Activated gamma-delta T cell (primary cell): Measurements from ENCODE around the gene CYP1A2.
A peak's percentile ranks its signal among the peaks of the same experiment; 100 is the strongest.

Source experiments
- DNase-seq: peaks from one replicate; lab custom pipeline; 2025; lab: John Stamatoyannopoulos, UW

CYP1A2 gene

DNA sequence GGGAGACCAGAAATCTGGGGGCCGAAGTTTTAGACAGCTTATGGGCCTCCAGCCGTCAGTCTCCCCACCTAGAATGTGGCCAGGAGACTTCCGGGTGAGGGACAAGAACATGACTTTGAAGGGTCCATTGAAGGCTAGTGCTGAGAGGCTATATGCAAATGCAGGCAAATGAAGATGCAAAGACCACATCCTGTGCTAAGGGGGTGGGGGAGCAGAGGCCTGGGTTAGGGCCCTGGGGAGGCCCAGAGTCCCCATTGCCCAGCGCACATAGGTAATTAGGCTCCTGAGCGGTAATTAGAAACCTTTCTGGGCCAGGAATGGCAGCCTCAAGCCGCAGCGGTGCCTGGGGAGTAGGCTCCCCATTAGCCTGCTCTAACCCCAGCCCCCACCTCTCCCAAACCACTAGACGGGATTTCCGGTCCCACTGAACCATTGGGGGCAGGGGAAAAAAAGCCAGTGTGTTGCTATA lies 40.1 kb downstream of the CYP1A2 start:
- no peak for DNase-seq

DNA sequence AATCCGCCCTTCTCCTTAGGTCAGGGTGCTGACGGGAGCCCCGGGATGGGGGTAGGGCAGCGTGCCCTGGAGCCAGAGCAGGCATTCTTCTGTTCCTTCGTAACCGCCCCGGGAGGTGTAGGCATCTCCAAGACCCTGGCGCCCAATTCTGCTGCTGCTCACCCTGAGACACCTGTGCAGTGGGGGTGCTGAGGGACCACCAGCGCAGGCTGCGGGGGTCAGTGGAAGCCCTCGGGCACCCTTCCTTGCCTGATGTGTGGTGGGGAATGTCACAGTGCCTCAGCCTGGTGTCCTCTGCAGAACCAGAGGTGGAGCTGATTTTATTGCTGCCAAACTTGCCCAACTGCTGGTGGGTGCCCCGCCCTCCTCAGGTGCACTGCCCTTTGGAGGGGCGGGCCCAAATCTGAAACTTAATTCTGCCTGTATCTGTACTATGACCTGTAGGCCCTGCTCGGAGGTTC lies 40.6 kb downstream of the CYP1A2 start:
- DNase-seq = no peak

DNA sequence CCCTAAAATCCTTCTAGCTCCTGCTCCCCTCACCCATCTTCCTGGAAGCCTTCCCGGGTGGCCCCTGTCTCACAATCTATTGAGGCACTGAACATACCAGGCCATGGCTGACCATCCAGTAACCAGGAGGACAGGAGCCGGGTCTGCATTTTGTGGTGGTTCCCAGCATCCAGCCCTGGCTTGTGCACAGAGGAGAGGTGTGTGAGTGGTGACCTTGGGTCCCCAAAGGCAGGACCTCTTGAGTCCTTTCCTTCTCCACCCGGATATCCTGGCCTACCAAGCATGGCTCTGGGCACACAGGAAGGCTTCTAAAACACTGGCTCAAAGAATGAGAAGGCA lies 41.1 kb downstream of the CYP1A2 start:
- no peak for DNase-seq

DNA sequence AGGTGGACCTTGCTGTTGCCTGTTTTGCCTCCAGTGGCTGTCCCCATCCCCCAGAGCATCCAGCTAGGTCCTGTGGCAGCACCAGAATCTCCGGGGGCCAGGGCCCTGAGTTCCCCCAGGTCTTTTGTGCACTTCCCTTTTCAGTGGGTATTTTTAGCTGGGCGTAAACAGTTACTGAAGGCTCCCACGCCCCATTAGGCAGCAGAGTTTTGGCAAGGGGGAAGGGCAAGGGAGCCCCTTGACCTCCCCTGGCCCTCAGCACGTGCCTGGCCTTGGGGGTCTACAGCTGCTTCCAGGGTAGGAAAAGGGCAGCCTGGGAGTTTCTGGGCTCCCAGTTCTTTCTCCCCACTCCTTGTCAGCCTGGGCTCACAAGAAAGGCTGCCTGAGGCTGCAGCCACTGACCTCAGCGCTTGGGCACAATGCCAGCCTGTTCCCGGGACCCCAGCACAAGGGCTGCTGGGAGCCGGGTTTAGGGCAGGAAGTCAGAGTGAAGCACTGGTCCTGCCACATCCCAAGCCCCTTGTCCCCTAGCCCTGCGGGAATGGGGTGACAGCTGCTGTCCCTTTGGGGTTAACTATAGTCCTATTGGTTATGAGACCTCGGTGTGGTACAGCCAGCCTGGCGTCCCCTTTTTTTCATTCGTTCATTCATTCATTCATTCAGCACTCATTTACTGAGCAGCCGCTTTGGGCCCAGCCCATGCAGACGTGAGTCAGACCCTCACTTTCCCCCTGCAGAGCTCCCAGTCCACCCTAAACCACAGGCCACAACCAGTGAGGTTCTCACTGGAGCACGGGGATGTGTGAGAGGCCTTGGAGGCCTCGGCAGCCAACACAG lies 41.7 kb downstream of the CYP1A2 start:
- no peak for DNase-seq

DNA sequence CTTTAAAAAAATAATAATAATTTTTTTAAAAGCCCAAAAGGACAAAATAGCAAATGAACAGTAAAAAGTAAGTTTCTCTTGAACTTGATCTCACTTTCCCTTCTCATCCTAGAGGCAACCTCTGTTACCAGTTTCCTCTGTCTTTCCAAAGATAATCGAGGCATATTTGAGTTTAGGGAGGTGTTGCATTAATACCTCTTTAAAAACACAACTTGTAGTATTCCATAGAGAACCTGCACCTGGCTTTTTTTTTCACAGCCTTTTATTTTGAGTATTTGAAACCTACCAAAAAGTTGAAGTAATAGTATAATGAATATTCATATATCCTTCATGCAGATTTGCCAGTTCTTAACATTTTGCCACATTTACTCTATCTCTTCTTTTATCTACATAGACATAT lies 42.4 kb downstream of the CYP1A2 start:
- no peak for DNase-seq

DNA sequence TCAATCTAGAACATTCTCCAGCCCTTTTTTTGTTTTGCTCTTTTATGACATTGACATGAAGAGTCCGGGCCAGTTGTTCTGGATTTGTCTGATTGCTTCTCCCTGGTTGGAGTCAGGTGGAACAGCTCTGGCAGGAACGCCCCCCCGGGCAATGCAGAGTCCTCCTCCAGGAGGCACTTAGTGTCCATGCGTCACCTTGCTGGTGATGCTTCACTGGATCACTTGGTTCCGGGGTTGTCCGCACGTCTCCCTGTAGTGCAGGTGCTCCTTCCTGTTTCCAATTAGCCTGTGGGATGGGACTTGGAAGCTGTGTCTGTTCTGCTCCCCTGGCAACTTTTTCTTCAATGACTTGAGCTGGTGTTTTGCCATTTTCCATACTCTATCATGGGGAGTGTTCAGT lies 43.0 kb downstream of the CYP1A2 start:
- DNase-seq = no peak

DNA sequence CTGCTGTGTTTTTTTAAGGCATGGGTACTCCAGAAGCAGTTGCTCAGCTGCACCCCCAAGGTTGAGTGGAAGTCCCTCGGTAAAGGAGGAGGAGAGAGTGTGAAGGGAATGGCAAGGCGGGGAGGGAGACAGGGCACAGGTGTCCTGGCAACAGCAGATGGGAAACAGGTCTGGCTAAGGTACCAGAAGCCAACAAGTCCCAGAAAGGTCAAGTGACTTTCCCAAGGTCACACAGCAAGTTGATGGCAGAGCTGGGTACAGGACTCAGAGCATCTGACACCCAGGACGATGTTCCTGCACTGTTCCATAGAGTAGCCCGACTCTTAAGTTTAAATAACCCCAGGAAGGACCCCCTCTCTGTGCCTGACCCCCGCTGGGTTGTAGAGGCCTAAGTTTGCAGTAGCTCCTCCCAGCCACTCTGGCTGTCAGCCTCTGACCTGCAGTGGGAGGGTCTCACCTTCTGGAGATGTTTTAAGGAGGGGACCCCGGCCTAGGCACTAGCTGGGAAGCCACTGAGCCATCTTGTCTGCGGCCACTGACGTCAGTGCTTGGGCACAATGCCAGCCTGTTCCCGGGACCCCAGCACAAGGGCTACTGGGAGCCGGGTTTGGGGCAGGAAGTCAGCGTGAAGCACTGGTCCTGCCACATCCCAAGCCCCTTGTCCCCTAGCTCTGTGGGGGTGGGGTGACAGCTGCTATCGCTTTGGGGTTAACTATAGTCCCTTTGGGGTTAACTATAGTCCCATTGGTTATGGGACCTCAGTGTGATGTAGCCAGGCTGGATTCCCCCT lies 43.8 kb downstream of the CYP1A2 start:
- DNase-seq = no peak

DNA sequence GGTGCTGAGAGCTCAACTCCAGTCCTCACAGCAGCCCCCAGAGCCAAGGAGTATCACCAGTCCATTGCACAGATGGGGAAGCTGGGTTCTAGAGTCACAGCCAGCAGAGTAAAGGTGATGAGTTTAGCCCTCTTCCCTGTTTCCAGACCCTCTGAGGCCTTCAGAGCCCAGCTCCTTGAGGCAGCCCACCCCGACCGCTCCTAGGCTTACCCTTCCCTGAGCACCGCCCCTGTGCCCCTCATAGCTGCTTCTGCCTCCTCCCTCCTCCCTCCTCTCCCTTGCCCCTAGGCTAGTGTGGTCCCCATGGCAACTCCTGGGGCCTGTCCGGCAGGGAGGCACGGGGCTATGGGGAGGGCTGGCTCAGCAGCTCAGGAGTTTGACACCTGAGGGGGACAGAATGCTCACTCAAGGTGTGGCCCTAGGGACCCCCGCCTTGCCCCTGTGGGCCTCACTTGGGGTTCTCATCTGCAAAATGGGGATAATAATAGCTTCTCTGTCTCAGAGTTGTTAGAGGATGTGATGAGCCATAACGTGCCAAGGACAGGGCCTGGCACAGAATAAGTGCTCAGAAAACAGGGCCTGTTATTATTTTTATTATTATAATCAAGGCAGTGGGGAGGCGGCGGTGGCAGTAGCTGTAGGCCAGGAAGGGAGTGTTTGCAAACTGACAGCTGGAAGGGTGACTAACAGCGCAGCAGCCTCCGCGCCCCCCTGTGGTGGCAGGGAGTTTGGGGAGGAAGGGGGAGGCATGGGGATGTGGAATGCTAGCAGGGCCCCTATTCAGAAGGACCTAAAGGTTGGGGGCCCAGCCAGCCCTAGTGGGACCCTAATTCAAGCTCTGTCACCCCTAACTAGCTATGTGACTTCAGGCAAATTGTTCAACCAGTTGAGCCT lies 44.7 kb downstream of the CYP1A2 start:
- DNase-seq = peak; percentile 55

DNA sequence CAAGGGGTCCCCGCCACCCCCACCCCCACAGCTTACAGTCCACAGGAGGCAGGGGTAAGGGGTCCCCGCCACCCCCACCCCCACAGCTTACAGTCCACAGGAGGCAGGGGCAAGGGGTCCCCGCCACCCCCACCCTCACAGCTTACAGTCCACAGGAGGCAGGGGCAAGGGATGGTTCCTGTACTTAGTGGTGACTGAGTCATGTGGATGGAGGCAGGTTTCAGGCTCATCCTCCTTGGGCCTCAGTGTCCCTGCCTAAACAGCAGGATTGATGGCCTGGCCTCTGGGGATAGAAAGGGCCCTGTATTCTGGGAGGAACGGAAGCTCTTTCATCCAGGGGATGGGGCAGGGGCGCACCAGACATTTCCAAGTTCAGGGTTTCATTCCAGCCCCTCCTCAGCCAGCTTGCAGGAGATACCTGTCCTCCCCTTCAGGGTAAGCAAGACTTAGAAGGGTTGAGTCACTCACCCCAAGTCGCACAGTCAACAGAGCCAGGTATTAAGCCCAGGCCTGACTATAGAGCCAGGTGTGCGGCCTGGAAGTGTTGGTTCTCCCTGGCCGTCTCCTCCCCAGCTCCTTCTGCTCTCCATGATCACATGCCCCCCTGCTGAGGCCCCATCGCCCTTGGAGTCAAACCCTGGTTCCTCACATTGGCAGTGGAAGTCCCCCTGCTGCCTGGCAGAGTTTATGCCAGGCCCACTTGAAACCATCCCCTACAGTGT lies 45.8 kb downstream of the CYP1A2 start:
- no peak for DNase-seq

DNA sequence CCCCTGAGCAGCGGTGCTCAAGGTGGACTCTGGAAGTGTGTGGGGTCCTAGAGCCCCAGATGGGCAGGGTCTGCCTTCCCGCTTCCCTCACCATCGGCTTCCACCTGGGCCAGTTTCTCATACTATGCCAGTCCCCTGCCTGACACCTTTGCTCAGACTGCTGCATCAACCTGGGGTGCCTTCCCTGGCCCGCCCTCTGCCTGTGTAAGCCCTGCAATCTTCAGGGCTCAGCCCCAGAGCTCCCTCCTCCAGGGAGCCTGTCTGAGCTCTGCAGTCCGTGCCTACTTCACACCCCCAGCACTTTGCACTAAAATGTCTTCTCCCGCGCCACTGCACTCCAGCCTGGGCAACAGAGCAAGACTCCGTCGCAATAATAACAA lies 46.3 kb downstream of the CYP1A2 start:
- DNase-seq = no peak

DNA sequence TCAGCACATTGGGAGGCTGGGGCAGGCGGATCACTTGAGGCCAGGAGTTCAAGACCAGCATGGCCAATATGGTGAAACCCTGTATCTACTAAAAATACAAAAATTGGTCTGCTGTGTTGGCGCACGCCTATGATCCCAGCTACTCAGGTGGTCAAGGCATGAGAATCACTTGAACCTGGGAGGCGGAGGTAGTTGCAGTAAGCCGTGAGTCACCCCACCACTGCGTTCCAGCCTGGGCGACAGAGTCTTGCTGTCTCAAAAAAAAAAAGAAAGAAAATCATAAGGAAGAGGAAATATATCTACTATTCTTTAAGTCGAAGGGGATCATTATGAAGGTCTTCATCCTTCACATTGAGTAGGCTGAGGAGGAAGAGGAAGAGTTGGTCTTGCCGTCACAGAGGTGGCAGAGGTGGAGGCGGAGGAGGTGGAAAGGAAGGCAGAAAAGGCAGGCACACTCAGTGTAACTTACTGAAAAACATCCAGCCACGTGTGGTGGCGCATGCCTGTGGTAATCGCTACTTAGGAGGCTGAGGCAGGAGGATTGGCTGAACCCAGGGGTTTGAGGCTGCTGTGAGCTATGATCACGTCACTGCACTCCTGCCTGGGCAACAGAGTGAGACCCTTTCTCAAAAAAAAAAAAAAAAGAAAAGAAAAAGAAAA lies 47.5 kb downstream of the CYP1A2 start:
- DNase-seq = no peak

DNA sequence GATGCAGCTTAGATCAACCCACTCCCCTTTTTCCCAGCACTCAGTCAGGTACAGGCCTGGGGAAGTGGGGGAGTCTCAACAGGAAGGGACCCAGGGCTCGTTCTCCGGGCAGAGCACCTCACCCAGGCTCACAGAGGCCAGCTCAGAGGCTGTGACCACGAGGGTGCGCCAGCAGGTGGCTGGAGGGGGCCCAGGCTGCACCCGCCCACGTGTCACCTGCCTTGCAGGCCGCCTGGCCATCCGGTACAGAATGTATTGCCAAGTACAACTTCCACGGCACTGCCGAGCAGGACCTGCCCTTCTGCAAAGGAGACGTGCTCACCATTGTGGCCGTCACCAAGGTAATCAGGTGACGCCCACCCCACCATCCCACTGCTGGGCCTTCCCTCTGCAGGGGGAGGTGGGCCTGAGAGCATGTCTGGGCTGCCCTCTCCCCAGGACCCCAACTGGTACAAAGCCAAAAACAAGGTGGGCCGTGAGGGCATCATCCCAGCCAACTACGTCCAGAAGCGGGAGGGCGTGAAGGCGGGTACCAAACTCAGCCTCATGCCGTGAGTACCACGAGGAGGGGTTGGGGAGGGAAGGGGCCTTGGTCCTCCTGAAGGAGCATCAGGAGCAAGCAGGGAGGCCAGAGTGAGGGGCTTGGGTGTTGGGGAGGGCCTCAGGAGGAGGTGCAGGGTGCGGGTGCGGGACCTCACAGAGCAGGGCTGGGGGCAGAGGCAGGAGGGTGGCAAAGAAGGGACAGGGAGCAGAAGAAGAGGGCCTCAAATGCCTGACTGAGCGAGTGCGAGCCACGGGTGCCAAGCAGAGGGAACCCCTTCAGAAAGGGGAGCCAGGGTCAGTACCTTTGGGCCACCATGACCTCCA lies 50.0 kb downstream of the CYP1A2 start:
- DNase-seq = no peak

DNA sequence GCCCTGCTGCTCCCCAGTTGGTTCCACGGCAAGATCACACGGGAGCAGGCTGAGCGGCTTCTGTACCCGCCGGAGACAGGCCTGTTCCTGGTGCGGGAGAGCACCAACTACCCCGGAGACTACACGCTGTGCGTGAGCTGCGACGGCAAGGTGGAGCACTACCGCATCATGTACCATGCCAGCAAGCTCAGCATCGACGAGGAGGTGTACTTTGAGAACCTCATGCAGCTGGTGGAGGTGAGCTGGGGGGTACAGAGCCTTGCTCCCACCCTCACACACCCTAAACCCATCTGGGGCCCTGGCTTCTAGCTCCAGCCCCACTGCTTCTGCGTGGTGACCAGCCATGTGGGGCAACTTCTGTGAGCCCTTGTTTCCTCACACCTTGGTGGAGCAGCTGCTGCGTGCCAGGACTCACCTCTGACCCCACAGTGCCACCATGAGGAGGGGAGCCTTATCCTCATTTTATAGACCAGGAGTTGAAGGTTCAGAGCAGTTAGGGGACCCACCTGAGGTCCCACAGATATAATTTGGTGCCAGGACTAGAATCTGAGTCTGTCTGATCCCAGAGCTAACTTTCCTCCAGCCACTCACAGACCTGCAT lies 50.7 kb downstream of the CYP1A2 start:
- DNase-seq = no peak

DNA sequence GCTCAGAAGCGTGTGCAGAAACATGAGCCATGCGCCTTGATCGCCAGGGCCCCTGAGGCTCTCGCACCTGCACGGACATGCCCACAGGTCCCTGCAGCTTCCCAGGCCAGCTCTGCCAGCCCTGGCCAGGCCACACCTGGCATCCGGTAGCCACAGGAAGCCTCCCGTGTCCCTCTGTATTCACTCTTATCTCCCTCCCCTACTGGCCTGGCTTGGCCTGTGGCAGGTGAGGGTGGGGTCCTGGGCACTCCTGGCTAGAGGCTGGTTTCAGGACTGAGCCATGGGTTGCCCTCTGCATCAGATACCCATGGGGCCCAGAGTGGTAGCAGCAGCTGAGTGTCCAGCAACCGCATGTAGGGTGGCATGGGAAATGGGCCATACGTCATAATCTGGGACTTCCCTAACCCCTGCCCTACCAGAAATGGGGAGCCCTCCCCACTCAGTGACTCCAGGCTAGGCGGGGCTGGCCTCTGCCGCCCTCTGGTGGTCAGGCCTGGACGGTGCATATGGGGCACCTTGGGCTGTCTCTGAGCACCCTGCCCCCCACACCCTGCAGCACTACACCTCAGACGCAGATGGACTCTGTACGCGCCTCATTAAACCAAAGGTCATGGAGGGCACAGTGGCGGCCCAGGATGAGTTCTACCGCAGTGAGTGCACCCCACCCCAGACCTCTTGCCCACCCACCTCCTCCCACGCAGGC lies 51.4 kb downstream of the CYP1A2 start:
- peak; percentile 73 for DNase-seq

DNA sequence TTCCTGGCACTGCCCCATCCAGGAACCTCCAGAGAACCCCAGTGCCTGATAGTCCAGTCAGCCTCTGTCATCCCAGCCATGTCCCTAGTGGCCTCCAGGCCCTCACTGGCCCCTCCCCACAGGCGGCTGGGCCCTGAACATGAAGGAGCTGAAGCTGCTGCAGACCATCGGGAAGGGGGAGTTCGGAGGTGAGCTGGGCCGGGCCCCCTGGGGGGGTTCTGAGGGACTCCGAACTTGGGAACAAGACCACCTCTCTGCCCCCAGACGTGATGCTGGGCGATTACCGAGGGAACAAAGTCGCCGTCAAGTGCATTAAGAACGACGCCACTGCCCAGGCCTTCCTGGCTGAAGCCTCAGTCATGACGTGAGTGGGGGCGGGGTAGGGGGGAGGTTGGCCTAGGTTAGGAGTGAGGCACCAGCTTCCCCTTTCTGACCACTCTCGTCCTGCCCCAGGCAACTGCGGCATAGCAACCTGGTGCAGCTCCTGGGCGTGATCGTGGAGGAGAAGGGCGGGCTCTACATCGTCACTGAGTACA lies 52.0 kb downstream of the CYP1A2 start:
- DNase-seq = no peak

DNA sequence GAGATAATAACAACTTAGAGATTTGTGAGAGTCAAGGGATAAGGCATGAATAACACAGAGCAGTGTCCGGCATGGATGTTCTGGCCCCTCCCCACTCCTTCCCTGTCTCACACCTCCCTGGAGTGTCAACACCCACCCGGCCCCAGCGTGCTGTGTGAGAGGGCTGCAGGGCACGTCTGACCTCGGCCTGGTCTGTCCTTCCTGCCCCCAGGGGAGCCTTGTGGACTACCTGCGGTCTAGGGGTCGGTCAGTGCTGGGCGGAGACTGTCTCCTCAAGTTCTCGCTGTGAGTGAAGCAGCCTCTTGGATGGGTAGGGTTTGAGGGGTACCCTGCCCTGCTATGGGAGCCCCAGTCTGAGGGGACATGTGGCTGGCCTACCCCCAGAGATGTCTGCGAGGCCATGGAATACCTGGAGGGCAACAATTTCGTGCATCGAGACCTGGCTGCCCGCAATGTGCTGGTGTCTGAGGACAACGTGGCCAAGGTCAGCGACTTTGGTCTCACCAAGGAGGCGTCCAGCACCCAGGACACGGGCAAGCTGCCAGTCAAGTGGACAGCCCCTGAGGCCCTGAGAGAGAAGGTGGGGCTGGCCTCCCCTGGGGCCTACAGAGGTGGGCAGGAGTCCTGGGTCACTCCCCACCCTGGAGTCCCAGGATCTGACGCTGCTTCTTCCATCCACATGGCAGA lies 52.8 kb downstream of the CYP1A2 start:
- DNase-seq = no peak

DNA sequence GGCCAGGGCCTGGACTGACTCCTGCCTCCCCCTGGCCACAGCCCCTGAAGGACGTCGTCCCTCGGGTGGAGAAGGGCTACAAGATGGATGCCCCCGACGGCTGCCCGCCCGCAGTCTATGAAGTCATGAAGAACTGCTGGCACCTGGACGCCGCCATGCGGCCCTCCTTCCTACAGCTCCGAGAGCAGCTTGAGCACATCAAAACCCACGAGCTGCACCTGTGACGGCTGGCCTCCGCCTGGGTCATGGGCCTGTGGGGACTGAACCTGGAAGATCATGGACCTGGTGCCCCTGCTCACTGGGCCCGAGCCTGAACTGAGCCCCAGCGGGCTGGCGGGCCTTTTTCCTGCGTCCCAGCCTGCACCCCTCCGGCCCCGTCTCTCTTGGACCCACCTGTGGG lies 53.6 kb downstream of the CYP1A2 start:
- DNase-seq = no peak

DNA sequence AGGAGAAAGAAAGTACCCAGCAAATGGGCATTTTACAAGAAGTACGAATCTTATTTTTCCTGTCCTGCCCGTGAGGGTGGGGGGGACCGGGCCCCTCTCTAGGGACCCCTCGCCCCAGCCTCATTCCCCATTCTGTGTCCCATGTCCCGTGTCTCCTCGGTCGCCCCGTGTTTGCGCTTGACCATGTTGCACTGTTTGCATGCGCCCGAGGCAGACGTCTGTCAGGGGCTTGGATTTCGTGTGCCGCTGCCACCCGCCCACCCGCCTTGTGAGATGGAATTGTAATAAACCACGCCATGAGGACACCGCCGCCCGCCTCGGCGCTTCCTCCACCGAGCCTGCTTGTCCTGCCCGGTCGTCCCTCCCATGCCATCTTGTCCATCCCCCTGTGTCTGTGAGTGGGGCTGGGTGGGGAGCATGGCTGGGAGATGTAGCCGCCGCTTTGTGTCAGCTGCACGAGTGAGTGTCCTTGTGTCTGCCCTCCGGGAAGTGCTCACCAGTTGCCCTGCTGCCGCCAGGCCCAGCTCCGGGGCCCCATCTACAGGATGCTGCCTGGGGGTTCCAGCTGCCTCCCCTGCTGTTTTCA lies 54.3 kb downstream of the CYP1A2 start:
- DNase-seq = no peak
